GM19455 (cell line): ENCODE data around the gene RC3H1.

Source experiments
- ATAC-seq: cut with Tn5 transposase; IDR thresholded peaks from one replicate; pipeline ENCODE4 v1.9.1; 2021; ENCODE audit not compliant: unreplicated experiment

RC3H1 gene

DNA sequence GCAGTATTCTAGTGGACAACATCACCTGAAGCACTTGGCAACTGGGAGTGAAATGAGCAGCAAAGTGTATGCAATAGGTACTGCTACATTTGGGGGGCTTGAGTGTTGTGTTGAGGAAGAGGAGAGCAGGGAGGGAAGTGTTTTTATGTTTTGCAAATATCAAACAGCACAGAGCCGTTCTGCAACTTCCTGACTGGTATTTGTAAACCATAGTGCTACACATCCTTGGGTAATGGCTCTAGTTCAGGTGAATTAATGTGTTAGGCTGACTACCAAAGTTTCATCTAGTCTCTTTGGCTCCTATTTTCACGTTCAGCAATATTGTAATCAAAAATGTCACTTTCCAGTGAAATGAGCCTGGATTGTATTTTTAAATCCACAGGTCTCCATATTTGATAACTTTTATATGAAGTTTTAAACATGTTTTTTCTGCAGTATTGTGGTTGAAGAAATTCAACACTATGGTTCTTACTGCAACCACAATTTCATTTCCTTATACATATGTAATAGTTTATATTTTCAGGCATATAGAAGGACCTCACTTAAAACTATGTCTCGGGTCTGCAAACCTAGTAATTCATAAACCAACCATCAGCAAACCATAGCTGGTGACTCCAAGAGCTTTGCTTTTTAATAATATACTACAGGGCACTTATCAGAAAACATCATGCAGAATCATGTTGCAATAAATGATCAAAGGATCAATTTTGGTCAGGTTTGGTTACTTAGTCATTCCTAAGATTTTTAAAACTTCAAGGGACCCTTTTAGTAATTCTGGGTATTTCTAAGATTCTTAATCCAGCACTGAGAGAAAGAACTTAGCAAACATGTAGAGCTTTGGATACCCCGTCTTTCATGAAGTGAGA, 135.2 kb downstream of the RC3H1 start:
- no peak for ATAC-seq

DNA sequence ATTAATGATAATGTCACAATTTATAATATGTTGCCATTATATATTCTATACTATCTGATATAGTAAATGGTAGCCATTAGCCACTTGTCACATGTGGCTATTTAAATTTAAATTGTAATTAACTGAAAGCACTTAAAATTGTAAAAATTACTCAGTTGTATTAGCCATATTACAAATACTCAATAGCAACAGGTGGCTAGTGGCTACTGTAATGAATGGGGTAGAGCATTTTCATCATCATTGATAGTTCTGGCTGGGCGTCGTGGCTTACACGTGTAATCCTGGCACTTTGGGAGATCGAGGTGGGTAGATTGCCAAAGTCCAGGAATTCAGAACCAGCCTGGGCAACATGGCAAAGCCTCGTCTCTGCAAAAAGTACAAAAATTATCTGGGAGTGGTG, 137.5 kb downstream of the RC3H1 start:
- no peak for ATAC-seq
